Heart right ventricle (tissue), 16 donors: Measurements from ENCODE around the gene SLK. TPM values are rescaled to one million over a fixed set of nuclear protein-coding genes. Genes with fewer than 3 reads are reported as not detected.
A peak's percentile ranks its signal among the peaks of the same experiment; 100 is the strongest.

ENCODE experiments used
- ATAC-seq, 8 donors: fragments of 200-7000 bp; cut with Tn5 transposase; one replicate each; pipeline ENCODE4 v1.9.1; 2020; ENCODE audit warnings: mild to moderate bottlenecking in 8 of 8, moderate library complexity in 8 of 8, moderate number of reproducible peaks in 1 of 8
- DNase-seq, 2 donors: peaks; one replicate each; pipeline ENCODE4 v3.0.0-alpha.2; 2020
- H3K27ac ChIP-seq, 10 donors: fragments of 200-600 bp; sonication (generic) in 2 of 10; one replicate each; pipeline versions ENCODE4 v1.5.0 to v1.8.0; 2020 to 2022; ENCODE audit warnings: mild to moderate bottlenecking in 3 of 10
- H3K27me3 ChIP-seq, 7 donors: fragments of 200-600 bp; one replicate each; pipeline ENCODE4 v1.8.0; 2021 to 2022; ENCODE audit warnings: mild to moderate bottlenecking in 2 of 7
- H3K36me3 ChIP-seq, 9 donors: fragments of 200-600 bp; sonication (generic) in 1 of 9; one replicate each; pipeline versions ENCODE4 v1.5.0 to v1.8.0; 2020 to 2022; ENCODE audit warnings: mild to moderate bottlenecking in 2 of 9
- H3K4me1 ChIP-seq, 9 donors: fragments of 200-600 bp; sonication (generic) in 1 of 9; one replicate each; pipeline versions ENCODE4 v1.5.0 to v1.8.0; 2020 to 2022; ENCODE audit warnings: mild to moderate bottlenecking in 4 of 9
- H3K4me3 ChIP-seq, 10 donors: fragments of 200-600 bp; sonication (generic) in 2 of 10; one replicate each; pipeline versions ENCODE4 v1.5.0 to v1.8.0; 2020 to 2022; ENCODE audit warnings: mild to moderate bottlenecking in 7 of 10, moderate library complexity in 2 of 10
- H3K9me3 ChIP-seq, 11 donors: fragments of 200-600 bp in 10 of 11; sonication (generic) in 2 of 11; one replicate each; pipeline versions ENCODE4 v1.5.0 to v1.8.0; 2013 to 2022; ENCODE audit warnings: mild to moderate bottlenecking in 2 of 11, control low read depth in 1 of 11, moderate library complexity in 1 of 11
- WGBS, 2 donors: extraction: QIAGEN DNeasy Blood & Tissue Kit; methylation state at CpG; one replicate each; pipeline ENCODE4 v1.1.7; 2013; ENCODE audit warnings: inconsistent platforms in 1 of 2; 5-methylcytosine and 5-hydroxymethylcytosine counted together
- intact Hi-C, 10 donors: fragments of 100-400 bp; cut with DNase I; formaldehyde crosslinking; loops; one replicate each; pipeline versions ENCODE4 v1.11.1 to v1.14.2; 2022
- polyA plus RNA-seq, 2 donors: library from polyadenylated mRNA; stranded (reverse); fragments of 200-250 nt; gene quantifications; one replicate each; pipeline ENCODE4 v1.2.3, GENCODE V29; 2013
- total RNA-seq, 10 donors: library from RNA; stranded (reverse); fragmentation: NEBNext Ultra II Directional in 3 of 10; extraction: Animal tissue kit (Norgen Biotek cat#: 25700) in 3 of 10; gene quantifications; one replicate each; pipeline versions ENCODE4 v1.2.1 to v1.2.4, GENCODE V29; 2021 to 2023
- TF ChIP-seq, protein P1 (sequence below), 9 donors: fragments of 200-600 bp; sonication (generic) in 2 of 9; IDR thresholded peaks; one replicate each; pipeline versions ENCODE4 v1.5.0 to v1.8.0; 2021 to 2022; ENCODE audit warnings: antibody characterized with exemption in 9 of 9, mild to moderate bottlenecking in 5 of 9, moderate library complexity in 1 of 9
- donor health status: Arrhythmogenic right ventricular cardiomyopathy.
- donor health status: ischemic (EF 13 %, LVEDD 7.1; RV severe dilation, severe dysfunction).
- donor health status: healthy with polysubstance abuse.
- donor health status: DM: no; HTN: yes; CAD: no.
- donor health status: DM: no; HTN: no; CAD: no.
- donor health status: ischemic (EF 25% LVEDD 6.9; RV normal size, moderate dysfunction).
- donor health status: ischemic (EF 25% LVEDD 5.7; RV mildly dilated, moderate dysfunction).
- donor health status: healthy.
- donor health status: DM: yes; HTN: yes; CAD: no.
- donor health status: Ischemic cardiomyopathy.
- donor health status: ischemic (EF 35%, LVEDD 5.7; RV mildly dilated, moderate dysfunction).
- donor health status: nonischemic (EF 11% LVEDD 7.7; RV severe dilation, severe dysfunction).
- donor health status: DM: yes; HTN: yes; CAD: no.
- donor health status: PGD.
- donor health status: ischemic (EF 29% LVEDD 5.4; RV normal size, mild dysfunction).
- donor health status: nonischemic (EF 23%, LVEDD 6.1; RV moderate dilation, normal function).

Gene SLK
- total and polyA plus RNA-seq, 12 donors = 11.3 to 63.6 (median 41.3) TPM

DNA sequence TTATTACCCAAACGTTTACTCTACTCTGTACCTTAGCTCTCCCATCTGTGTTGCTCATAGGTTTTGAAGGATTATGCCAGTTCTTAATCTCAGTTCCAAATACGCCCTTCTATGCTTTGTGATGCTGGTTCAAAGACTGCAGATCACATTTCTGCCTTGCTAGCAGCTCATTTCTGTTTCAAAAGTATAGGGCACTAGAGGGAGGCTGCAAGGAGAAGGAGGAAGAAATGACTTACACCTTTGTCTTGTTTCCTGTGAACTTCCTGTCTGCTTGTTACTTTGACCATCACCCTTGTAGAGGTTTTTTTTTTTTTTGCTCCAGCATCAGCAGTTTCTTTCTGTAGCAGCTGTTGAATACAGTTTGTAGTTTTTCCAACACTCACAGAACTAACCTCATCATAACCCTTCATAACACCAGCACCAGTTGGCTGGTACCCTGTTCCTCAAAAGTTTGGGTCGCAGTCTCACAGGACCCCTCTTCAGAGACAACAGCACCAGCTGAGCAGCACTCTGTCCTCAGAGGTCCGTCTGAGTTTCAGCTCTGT, 16.5 kb downstream of the SLK start:
- Histone ChIP-seq H3K4me1 (peaks cover 0 to 85% (median 32%) of the 10 kb centered on the region in 9 donors), H3K27ac (peak overlapping the region in 4 of 10 donors; percentile 2 to 77 (median 24))

DNA sequence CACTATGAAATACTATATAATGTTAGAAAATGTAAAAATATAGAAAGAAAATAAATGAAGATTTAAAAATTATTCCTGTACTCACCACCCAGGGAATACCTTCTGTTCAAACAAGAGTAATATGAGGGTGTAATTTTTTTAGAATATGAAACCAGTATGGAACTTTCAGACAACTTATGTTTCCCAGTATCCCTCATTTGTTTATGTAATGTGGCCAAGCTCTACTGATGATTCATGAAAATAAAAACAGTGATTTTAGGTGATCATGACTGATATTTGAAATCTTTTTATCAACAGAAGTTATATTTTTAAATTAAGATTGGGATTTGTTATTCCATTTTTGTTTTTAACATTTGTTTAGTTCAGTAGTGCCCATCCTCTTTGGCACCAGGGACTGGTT, 18.8 kb downstream of the SLK start:
- H3K4me1 ChIP-seq = peaks cover 0 to 88% (median 49%) of the 10 kb centered on the region in 9 donors
- peaks cover 0 to 2% (median 0%) of the 10 kb centered on the region in 9 donors for H3K36me3 ChIP-seq
- no peak overlapping the region for H3K4me3 ChIP-seq
- intact Hi-C loops = loop anchor here in 1 of 10 donors (10.0 kb wide), 1 partner anchor 101 kb away; no protein-coding TSS in a partner anchor
- TF ChIP-seq, protein P1, sequence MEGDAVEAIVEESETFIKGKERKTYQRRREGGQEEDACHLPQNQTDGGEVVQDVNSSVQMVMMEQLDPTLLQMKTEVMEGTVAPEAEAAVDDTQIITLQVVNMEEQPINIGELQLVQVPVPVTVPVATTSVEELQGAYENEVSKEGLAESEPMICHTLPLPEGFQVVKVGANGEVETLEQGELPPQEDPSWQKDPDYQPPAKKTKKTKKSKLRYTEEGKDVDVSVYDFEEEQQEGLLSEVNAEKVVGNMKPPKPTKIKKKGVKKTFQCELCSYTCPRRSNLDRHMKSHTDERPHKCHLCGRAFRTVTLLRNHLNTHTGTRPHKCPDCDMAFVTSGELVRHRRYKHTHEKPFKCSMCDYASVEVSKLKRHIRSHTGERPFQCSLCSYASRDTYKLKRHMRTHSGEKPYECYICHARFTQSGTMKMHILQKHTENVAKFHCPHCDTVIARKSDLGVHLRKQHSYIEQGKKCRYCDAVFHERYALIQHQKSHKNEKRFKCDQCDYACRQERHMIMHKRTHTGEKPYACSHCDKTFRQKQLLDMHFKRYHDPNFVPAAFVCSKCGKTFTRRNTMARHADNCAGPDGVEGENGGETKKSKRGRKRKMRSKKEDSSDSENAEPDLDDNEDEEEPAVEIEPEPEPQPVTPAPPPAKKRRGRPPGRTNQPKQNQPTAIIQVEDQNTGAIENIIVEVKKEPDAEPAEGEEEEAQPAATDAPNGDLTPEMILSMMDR (IDR thresholded peaks at IDR 0.05) = no peak
- ATAC-seq (no peak), DNase-seq (no peak)
- H3K9me3 ChIP-seq = peaks cover 0 to 5% (median 0%) of the 10 kb centered on the region in 11 donors
- H3K27ac ChIP-seq = no peak overlapping the region
- no peaks in the 10 kb centered on the region for H3K27me3 ChIP-seq

More for the DNA sequence above, 16.5 kb downstream of the SLK start:
- H3K27me3 ChIP-seq = no peaks in the 10 kb centered on the region
- intact Hi-C loops = loop anchor here in 1 of 10 donors (10.0 kb wide), 1 partner anchor 99 kb away; no protein-coding TSS in a partner anchor
- TF ChIP-seq, protein P1 (IDR thresholded peaks at IDR 0.05) = no peak
- WGBS, 2 donors = 34 to 58% methylated on average over 4 of the region's 4 CpGs
- H3K4me3 ChIP-seq = peak overlapping the region in 1 of 10 donors; percentile 6
- H3K36me3 ChIP-seq = no peaks in the 10 kb centered on the region
- ATAC-seq = peak in 4 of 8 donors; percentile 25 to 54 (median 32)
- H3K9me3 ChIP-seq = peaks cover 0 to 5% (median 0%) of the 10 kb centered on the region in 11 donors
- no peak for DNase-seq

DNA sequence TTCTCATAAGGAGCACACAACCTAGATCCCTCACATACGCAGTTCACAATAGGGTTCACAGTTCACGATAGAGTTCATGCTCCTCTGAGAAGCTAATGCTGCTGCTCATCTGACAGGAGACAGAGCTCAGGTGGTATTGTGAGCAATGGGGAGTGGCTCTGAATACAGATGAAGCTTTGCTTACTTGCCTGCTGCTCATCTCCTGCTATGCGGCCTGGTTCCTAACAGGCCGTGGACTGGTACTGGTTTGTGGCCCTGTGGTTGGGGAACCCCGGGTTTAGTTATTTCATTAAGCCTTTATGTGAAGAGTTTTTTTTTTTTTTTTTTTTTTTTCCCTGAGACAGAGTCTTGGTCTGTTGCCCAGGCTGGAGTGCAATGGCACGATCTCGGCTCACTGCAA, 19.4 kb downstream of the SLK start:
- 80 to 82% methylated on average over 7 of the region's 7 CpGs for WGBS, 2 donors
- Histone ChIP-seq H3K9me3 (peaks cover 0 to 4% (median 0%) of the 10 kb centered on the region in 11 donors), H3K4me3 (no peak overlapping the region), H3K27me3 (no peaks in the 10 kb centered on the region), H3K27ac (no peak overlapping the region), H3K36me3 (peaks cover 0 to 8% (median 0%) of the 10 kb centered on the region in 9 donors), H3K4me1 (peaks cover 0 to 86% (median 50%) of the 10 kb centered on the region in 9 donors)
- DNase-seq (no peak), ATAC-seq (peak in 2 of 8 donors; percentile 25 to 38)
- intact Hi-C loops = loop anchor here in 1 of 10 donors (10.0 kb wide), 1 partner anchor 102 kb away; no protein-coding TSS in a partner anchor
- TF ChIP-seq, protein P1 (IDR thresholded peaks at IDR 0.05) = no peak

DNA sequence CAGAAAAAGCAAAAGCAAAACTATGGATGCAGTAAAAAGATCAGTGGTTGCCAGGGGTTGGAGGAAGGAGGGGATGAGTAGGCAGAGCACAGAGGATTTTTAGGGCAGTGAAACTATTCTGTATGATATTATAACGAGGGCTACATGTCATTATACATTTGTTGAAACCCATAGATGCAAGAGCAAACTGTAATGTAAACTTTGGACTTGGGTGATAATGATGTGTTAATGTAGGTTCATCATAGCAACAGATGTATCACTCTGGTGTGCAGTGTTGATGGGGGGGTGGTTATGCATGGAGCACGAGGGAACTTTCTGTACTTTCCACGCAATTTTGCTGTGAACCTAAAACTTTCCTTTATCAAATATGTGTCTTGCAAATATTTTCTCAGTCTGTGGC, 23.2 kb downstream of the SLK start:
- Histone ChIP-seq H3K27ac (no peak overlapping the region), H3K4me1 (peaks cover 0 to 49% (median 31%) of the 10 kb centered on the region in 9 donors), H3K9me3 (no peaks in the 10 kb centered on the region), H3K36me3 (peaks cover 0 to 44% (median 6%) of the 10 kb centered on the region in 9 donors), H3K27me3 (no peaks in the 10 kb centered on the region), H3K4me3 (no peak overlapping the region)
- no peak for ATAC-seq
- WGBS, 2 donors = 77 to 82% methylated on average over 3 of the region's 3 CpGs
- intact Hi-C loops = loop anchor here in 1 of 10 donors (10.0 kb wide), 1 partner anchor 105 kb away; no protein-coding TSS in a partner anchor
- TF ChIP-seq, protein P1 (IDR thresholded peaks at IDR 0.05) = no peak
- no peak for DNase-seq
